Mesenteric fat pad (tissue), 1 donor: ENCODE measurements around the gene TIPARP. TPM values are rescaled to one million over a fixed set of nuclear protein-coding genes. Genes with fewer than 3 reads are reported as not detected.

ENCODE experiments used
- DNase-seq: peaks from one replicate; pipeline ENCODE4 v3.0.0-alpha.2; 2020; ENCODE audit warnings: low spot score
- total RNA-seq: library from RNA; stranded (reverse); fragmentation: NEBNext Ultra II Directional; extraction: Animal tissue kit (Norgen Biotek cat#: 25700); gene quantifications from one replicate; pipeline ENCODE4 v1.2.1, GENCODE V29; 2021
- donor health status: DM: yes; HTN: yes; CAD: no.

Gene TIPARP
- total RNA-seq, 1 donor from 2014 or later, result 88.9 TPM

DNA sequence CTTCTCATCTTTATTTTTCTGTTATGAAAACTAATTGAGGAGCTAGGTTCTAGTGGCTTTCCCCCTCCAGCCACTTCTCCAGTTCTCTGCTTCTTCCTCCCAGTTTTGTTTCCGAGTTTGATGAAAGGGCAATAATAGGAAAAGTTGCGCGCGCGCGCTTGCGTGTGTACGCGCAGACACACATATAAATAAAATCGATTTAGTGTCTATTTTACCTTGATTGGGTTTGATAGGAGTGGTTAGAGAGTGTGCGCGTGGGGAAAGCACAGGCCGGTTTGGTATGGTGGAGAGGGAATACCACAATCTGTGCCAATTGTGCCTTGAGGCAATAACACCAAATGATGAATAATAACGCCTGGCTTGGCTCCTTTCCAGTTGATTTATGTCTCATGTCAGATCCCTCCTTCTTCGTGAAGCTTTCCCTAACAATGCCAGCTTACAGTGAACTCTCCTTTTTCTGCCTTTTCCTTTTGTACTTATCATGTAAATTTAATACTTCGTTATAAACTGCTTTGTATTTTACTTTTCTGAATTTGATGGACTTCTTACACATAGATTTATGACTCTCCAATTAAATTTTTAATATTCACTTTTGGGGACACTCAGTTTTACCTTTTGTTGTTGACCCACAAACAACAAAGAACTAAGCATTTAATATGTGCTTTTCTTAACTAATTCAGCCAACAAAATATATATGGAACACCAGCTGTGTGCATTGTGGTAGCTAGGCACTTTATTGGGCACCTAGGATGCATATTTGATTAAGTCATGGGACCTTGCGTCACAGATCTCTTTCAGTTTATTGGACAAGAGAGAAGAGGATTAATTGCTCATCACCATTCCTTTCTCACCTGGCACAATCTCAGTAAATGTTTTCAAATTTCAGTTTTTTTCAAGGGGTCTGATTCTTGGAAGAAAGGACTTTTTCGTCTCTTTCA, 1.7 kb downstream of the TIPARP start:
- no peak for DNase-seq

DNA sequence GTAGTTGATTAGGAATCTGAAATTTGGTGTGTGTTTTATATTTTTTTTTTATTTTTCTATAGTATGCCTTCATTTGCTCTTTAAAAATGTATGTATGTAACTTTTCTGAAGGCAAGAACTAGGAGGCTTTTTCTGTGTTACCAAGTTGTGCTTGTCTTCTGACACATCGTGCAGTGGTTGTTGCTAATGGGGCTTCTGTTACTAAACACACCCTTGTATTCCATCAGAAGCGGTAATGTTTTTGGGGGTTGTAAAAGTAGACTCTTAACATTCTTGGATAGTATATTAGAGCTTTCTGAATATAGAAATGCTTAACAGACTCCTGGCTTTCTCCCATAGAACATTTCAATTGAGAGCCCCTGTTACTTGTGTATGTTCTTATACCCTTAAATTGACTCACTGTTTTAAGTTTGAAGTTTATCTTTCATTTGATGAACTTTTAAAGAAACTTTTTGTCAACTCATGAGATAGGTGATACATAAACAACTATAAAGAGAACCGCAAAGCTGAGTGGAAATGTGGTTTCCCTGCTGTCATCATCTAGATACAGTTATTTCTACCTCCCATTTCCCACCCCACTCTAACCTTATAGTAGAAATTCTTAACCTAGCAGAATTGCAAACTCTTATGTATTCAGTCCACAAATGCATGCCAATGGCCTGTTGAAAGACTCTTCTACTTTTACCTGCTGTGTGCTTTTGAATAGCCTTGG, 2.5 kb downstream of the TIPARP start:
- DNase-seq, result no peak

GRCh38 chr3:156677536-156677935, 3.1 kb downstream of the TIPARP start:
- no peak for DNase-seq

DNA sequence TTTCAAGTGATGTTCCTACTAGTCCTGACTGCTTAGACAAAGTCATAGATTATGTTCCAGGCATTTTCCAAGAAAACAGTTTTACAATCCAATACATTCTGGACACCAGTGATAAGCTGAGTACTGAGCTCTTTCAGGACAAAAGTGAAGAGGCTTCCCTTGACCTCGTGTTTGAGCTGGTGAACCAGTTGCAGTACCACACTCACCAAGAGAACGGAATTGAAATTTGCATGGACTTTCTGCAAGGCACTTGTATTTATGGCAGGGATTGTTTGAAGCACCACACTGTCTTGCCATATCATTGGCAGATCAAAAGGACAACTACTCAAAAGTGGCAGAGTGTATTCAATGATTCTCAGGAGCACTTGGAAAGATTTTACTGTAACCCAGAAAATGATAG, 3.8 kb downstream of the TIPARP start:
- DNase-seq, result no peak

DNA sequence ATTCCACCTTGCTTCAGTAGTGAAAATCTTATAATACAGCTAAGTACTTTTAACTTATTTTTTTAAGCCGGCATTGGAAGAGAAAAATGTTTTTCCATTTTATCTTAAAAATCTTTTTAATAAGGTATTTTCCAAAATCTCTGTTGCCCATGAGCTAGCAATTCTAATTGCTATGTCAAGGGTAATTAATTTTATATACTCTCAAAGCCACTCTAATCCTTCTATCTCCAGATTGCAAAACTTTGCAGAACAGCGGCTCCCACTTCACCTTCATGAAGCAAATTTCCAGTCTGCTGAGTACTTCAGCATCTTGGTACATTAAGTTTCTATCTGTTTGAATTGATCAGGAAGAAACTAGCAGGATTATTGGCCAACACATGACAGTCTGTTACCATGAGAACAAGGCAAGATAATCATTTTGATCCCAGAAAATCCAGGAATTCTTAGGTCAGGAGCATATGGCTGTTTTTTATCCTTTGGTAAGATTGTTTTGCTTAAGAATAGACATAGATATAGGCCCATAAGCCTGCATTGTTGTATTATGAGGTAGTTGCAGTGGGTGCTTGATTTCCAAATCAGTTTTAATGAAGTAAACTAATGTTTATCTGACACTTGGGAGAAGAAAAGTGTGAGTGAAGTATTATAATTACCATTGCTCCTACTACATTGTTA, 6.0 kb downstream of the TIPARP start:
- DNase-seq, result no peak

DNA sequence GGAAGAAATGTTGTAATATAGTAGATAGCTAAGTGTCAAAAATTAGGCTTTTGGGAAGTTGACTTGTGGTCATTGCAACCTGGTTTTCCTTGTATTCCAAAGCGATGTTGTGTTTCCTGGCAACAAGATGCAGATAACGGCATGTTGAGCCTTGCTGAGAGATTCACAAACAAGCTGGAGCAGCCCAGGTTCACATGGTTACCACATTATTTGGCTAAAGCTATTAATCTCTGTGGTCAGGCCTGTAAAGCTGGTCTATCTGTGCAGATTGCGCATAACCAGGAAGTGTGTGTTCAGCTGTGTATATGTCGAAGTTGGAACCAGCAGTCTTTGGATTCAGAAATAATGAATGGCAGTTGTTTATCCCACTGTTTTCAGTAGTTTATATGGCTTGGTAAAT, 6.6 kb downstream of the TIPARP start:
- DNase-seq, result no peak

- DNase-seq, result no peak
These were observed 8.1 kb downstream of the TIPARP start for GRCh38 chr3:156682501-156682900.

- DNase-seq, result no peak
These were observed 8.6 kb downstream of the TIPARP start for GRCh38 chr3:156682963-156683362.

DNA sequence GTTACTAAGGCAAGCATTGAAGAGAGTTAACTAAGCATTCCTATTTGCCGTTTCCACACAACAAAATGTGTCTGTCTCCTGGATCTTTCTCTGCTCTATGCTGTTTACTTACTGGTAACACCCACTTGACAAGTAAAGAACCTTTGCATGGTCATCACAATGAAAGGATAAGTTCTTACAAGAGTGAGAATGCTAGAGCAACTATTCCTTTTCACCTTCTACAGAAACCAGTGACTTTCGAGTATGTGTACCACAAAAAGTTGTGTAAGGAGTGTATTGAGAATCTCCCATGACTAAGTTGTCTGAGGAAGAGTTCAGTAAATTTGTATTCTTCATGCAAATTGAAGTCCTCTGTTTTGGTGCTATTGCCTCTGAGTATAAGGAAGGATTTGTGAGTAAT, 10.8 kb downstream of the TIPARP start:
- DNase-seq, result no peak

DNA sequence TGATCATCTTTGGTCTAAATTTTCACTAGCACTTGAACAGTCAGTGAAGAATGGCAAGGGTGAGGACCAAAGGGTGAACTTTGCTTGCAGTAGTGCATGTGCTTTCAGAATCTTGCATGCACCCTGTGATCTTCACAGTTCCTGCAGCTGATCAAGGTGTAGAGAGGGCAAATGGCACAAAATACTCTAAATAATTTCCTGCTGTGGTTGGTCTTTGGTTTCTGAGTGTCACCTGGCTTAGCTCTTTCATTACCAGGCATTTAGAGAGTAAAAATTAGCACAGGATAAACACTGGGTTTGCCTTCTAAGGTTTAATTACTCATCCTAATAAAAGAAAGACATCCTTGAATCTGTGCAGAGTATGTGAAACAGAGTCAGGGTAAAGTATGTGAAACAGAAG, 11.4 kb downstream of the TIPARP start:
- no peak for DNase-seq

GRCh38 chr3:156687023-156687422, 12.6 kb downstream of the TIPARP start:
- no peak for DNase-seq

DNA sequence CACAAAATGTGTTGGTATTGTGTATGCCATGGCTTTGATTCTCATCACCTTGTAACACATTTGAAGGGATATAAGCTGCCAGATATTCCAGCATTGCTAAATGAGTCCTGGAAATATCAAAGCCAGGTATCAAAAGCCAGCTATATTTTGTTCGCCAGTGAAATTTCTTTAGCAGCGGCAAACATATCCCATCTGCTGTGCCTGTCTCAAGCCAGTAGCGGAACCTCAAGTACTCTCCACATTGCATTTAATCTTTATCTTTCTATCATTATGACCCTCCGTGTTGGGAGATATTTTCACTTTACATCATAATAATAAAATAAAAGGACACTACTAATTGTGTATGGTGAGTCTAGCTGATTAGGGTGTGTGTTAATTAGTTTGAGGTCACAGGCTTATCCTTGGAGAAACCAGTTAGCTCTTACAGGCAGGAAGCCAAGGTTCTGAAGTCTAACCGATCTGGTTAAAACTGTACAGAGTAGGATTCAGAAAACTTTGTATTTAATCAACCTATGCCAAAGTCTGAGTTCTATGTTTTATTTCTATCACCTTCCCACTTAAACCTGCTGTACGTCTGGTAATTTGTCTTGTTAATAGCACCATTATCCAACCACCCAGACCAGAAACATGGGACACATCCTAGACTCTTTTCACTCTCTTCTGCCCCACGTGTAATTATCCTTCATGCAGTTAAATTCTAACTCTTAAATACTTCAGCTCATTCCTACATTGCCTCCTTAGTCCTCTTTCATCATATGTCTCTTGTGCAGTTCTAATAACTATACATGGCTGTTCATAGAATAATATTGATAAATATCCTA, 14.5 kb downstream of the TIPARP start:
- no peak for DNase-seq

DNA sequence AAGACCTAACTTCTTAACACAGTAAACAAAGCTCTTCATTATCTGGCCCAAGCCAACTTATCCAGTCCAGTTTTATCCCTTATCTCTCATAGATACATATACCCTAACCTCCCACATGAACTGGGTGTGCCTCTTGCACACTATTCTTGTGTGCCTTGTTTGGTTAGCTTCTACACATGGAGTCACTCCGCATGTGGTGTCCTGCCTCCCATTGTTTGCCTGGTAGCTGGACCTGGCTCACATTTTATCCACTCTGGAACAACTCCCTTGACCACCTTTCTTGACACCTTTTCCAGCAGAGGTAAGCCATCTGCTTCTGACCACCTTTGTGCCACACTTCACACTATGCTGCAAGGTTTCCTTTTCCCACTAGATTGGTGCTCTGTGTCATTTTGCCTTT, 15.2 kb downstream of the TIPARP start:
- no peak for DNase-seq

DNA sequence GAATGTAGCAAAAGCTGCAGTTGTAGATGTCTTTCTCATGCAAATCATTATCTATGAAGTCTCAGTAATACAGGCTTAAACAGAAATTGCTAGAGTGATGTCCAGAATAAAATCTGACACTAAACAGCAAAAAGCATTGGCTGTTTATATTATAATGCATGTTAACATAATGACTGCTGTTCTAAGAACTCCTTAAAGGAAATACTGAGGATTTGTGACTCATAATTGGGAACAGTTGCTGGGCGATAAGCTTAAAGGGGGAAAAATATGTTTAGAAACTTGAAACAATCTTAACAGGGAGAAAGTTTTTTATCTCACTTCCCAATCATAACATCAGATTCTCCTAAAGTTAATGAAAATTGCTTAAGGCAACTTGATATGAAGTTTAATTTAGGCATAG, 17.5 kb downstream of the TIPARP start:
- DNase-seq, result no peak

DNA sequence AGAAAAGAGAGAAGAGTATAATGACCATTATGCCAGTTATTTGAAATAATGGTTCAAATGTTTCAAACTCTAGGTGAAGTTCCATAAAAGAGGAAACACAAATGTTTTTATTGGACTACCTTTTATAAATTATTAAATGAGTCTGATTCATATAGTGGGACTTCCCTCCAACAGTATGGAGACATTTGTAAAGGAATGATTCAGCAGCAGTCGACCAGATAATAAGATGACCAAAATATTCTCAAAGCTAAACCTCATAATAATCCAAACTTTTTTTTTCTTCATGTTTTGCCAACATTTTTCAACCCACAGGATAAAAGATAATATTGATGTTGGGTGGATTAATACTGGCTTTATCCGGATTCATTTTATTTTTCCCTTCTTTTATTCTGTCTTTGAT, 18.8 kb downstream of the TIPARP start:
- no peak for DNase-seq

DNA sequence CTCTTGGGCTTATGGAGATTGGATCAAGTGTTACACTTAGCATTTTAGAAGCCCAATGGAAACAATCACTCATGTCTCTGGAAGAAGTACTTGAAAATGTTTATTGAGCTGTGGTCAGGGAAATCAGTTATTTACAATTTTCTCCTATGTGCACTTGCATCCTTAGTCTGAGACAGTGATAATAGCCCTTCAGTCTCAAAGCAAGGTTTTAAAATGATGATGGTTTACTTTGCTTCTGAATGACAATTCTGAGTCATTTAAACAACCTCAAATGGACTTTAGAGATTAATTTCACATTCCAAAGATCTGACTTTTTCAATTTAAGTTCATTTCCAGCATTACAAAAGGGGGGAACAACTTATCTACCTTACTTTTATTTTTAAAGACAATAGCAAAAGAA, 20.1 kb downstream of the TIPARP start:
- no peak for DNase-seq

GRCh38 chr3:156702367-156702766, 28.0 kb downstream of the TIPARP start:
- no peak for DNase-seq

GRCh38 chr3:156704370-156705036, 30.1 kb downstream of the TIPARP start:
- no peak for DNase-seq

- no peak for DNase-seq
These were observed 31.6 kb downstream of the TIPARP start for GRCh38 chr3:156705761-156706616.

GRCh38 chr3:156707588-156707987, 33.2 kb downstream of the TIPARP start:
- DNase-seq, result no peak
